ENCODE results near the gene C15orf39.

The C15orf39 gene

GRCh38 chr15:75203908-75204263 lies 2.2 kb downstream of the C15orf39 start:
- TF ChIP-seq CTCF (conservative IDR thresholded peaks at IDR 0.05; ENCODE audit: low read depth, low read length): no peak
- H3K4me3 ChIP-seq (ENCODE audit: low read length): no peak overlapping the region
- DNase-seq (ENCODE audit: low read depth): no peak

GRCh38 chr15:75204340-75205063 lies 2.8 kb downstream of the C15orf39 start:
- peak; percentile 54 for DNase-seq (ENCODE audit: low read depth)
- H3K4me3 ChIP-seq (ENCODE audit: low read length): no peak overlapping the region
- peak; percentile 98 for TF ChIP-seq CTCF (conservative IDR thresholded peaks at IDR 0.05; ENCODE audit: low read depth, low read length)

- no peak for TF ChIP-seq CTCF (conservative IDR thresholded peaks at IDR 0.05; ENCODE audit: low read depth, low read length)
- DNase-seq (ENCODE audit: low read depth): no peak
- H3K4me3 ChIP-seq (ENCODE audit: low read length): no peak overlapping the region
These were observed 3.3 kb downstream of the C15orf39 start for GRCh38 chr15:75205064-75205395.

GRCh38 chr15:75206006-75206405 lies 4.3 kb downstream of the C15orf39 start:
- DNase-seq (ENCODE audit: low read depth): no peak
- TF ChIP-seq CTCF (conservative IDR thresholded peaks at IDR 0.05; ENCODE audit: low read depth, low read length): no peak
- H3K4me3 ChIP-seq (ENCODE audit: low read length): no peak overlapping the region

GRCh38 chr15:75206803-75207617 lies 5.3 kb downstream of the C15orf39 start:
- no peak overlapping the region for H3K4me3 ChIP-seq (ENCODE audit: low read length)
- TF ChIP-seq CTCF (conservative IDR thresholded peaks at IDR 0.05; ENCODE audit: low read depth, low read length): no peak
- no peak for DNase-seq (ENCODE audit: low read depth)

GRCh38 chr15:75207618-75208500 lies 6.2 kb downstream of the C15orf39 start:
- TF ChIP-seq CTCF (conservative IDR thresholded peaks at IDR 0.05; ENCODE audit: low read depth, low read length): no peak
- H3K4me3 ChIP-seq (ENCODE audit: low read length): no peak overlapping the region
- DNase-seq (ENCODE audit: low read depth): no peak

Measured in retinal pigment epithelial cell (primary cell).